ENCODE measurements around the gene PDGFC.

PDGFC gene

GRCh38 chr4:156732634-156733033 is 239.0 kb downstream of the PDGFC start:
- no peak for DNase-seq

GRCh38 chr4:156729416-156729815 is 242.2 kb downstream of the PDGFC start:
- DNase-seq, result no peak

- DNase-seq, result no peak
Observed at GRCh38 chr4:156725257-156725656, 246.3 kb downstream of the PDGFC start.

GRCh38 chr4:156723951-156724668 is 247.5 kb downstream of the PDGFC start:
- DNase-seq, result no peak

- DNase-seq, result no peak
Observed at GRCh38 chr4:156718226-156718625, 253.4 kb downstream of the PDGFC start.

- no peak for DNase-seq
Observed at GRCh38 chr4:156711193-156711590, 260.4 kb downstream of the PDGFC start.

Measured in activated CD4-positive, alpha-beta T cell treated with anti-CD3 and anti-CD28 coated beads, Interleukin-2, amount 50 U/mL, for 16 hours (primary cell).